NB4 (cell line): ENCODE data around the gene IL25.

ENCODE experiments used
- MYC ChIP-seq: IDR thresholded peaks from 2 replicates; pipeline ENCODE4 v1.6.1; 2011; ENCODE audit warnings: low read depth, low read length
- POLR2A ChIP-seq: IDR thresholded peaks from 2 replicates; pipeline ENCODE4 v1.6.1; 2011; ENCODE audit warnings: mild to moderate bottlenecking; ENCODE audit not compliant: insufficient read length; ENCODE audit errors: extremely low read depth
- TF ChIP-seq, protein P1 (sequence below): IDR thresholded peaks from one replicate; pipeline ENCODE4 v1.5.1; 2012; ENCODE audit warnings: low read depth, low read length
- TF ChIP-seq, protein P2 (sequence below): IDR thresholded peaks from 2 replicates; pipeline ENCODE4 v1.6.1; 2011; ENCODE audit warnings: low read depth, low read length

DNA sequence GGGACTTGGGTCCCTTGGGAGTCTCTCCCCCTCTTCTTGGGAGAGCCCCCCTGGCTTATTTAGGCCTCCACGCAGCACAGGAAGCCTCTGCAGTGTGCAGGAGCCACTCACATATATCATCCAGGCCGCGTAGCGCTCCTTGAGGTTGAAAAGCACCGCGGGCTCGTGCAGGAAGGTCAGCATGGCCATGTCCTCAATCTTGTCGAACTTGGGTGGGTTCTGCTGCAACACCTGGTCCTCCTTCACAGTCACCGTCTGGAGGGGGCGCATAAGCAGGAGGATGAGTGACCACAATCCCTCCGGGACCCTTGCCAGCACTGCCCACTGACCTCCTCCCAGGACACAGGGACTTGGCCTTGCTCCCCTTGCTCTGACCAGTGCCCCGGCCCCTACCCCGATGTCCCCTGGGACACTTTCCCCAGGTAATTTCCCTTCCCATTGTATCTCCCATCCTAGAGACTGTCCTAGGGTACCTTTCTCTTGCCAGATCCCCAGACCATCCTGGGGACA lies 33.0 kb downstream of the IL25 start:
- TF ChIP-seq, protein P1, sequence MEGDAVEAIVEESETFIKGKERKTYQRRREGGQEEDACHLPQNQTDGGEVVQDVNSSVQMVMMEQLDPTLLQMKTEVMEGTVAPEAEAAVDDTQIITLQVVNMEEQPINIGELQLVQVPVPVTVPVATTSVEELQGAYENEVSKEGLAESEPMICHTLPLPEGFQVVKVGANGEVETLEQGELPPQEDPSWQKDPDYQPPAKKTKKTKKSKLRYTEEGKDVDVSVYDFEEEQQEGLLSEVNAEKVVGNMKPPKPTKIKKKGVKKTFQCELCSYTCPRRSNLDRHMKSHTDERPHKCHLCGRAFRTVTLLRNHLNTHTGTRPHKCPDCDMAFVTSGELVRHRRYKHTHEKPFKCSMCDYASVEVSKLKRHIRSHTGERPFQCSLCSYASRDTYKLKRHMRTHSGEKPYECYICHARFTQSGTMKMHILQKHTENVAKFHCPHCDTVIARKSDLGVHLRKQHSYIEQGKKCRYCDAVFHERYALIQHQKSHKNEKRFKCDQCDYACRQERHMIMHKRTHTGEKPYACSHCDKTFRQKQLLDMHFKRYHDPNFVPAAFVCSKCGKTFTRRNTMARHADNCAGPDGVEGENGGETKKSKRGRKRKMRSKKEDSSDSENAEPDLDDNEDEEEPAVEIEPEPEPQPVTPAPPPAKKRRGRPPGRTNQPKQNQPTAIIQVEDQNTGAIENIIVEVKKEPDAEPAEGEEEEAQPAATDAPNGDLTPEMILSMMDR: no peak
- TF ChIP-seq MYC (no peak), POLR2A (no peak)
- TF ChIP-seq, protein P2, sequence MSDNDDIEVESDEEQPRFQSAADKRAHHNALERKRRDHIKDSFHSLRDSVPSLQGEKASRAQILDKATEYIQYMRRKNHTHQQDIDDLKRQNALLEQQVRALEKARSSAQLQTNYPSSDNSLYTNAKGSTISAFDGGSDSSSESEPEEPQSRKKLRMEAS: no peak
